ENCODE measurements around the gene ZDHHC5.

DNA sequence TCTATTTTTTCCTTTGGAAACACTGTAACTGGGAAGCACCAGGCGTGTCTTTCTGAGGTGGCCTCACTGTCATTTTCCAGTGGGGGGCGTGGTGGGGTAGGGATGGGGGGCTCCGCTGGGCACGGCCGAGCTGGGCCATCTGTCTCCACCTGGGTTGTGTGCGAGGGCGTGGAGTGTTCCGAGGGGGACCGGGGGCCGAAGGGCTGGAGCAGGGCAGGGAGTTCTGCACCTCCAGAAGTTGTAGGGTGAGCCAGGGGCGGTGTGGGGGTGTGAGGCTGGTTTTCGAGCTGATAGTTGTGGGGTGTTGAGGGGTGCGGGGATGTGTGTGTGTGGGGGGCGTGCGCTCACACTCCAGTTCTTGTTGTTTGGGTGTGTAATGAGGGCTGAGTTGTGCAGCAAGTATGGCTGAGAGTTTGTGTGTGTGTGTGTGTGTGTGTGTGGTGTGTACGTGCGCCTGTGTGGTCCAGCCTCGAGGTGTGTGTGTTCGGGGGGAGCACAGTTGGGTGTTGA, 29.0 kb upstream of the ZDHHC5 start:
- TF ChIP-seq, protein P1, sequence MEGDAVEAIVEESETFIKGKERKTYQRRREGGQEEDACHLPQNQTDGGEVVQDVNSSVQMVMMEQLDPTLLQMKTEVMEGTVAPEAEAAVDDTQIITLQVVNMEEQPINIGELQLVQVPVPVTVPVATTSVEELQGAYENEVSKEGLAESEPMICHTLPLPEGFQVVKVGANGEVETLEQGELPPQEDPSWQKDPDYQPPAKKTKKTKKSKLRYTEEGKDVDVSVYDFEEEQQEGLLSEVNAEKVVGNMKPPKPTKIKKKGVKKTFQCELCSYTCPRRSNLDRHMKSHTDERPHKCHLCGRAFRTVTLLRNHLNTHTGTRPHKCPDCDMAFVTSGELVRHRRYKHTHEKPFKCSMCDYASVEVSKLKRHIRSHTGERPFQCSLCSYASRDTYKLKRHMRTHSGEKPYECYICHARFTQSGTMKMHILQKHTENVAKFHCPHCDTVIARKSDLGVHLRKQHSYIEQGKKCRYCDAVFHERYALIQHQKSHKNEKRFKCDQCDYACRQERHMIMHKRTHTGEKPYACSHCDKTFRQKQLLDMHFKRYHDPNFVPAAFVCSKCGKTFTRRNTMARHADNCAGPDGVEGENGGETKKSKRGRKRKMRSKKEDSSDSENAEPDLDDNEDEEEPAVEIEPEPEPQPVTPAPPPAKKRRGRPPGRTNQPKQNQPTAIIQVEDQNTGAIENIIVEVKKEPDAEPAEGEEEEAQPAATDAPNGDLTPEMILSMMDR (IDR thresholded peaks at IDR 0.05): no peak
- TF ChIP-seq KAT7 (CRISPR knock-in tag; IDR thresholded peaks at IDR 0.05; ENCODE audit: borderline replicate concordance) (no peak; the same call in 1 of the 2 replicates), JAZF1 (CRISPR knock-in tag; IDR thresholded peaks at IDR 0.05) (no peak), E2F4 (CRISPR knock-in tag; IDR thresholded peaks at IDR 0.05; ENCODE audit: borderline replicate concordance, low read depth) (no peak), E2F1 (CRISPR knock-in tag; IDR thresholded peaks at IDR 0.05) (no peak), JUN (CRISPR knock-in tag; IDR thresholded peaks at IDR 0.05) (no peak; the same call in 1 of the 2 replicates), ATF2 (CRISPR knock-in tag; IDR thresholded peaks at IDR 0.05; ENCODE audit: borderline replicate concordance, low read depth) (no peak), ZNF138 (CRISPR knock-in tag; conservative IDR thresholded peaks at IDR 0.05) (no peak)

Measured in WTC11 (cell line).